Aorta (tissue), 5 donors: ENCODE measurements around the gene MRPL49. TPM values are rescaled to one million over a fixed set of nuclear protein-coding genes. Genes with fewer than 3 reads are reported as not detected.

Experiments
- ATAC-seq: fragments of 200-7000 bp; cut with Tn5 transposase; one replicate; pipeline ENCODE4 v1.9.1; 2022; ENCODE audit warnings: moderate library complexity; ENCODE audit not compliant: low FRiP score
- DNase-seq, 2 donors: peaks; one replicate each; pipeline ENCODE4 v3.0.0-alpha.2; 2020
- H3K27ac ChIP-seq, 2 donors: one replicate each; pipeline ENCODE4 v1.5.1; 2013; ENCODE audit warnings: low read length in 2 of 2, mild to moderate bottlenecking in 2 of 2, moderate library complexity in 2 of 2, control low read depth in 1 of 2, inconsistent platforms in 1 of 2, low read depth in 1 of 2
- H3K27me3 ChIP-seq, 2 donors: one replicate each; pipeline ENCODE4 v1.6.1; 2013; ENCODE audit warnings: control low read depth in 1 of 2, low read length in 1 of 2, mild to moderate bottlenecking in 1 of 2, moderate library complexity in 1 of 2; ENCODE audit not compliant: insufficient read depth in 2 of 2, control insufficient read depth in 1 of 2
- H3K36me3 ChIP-seq, 2 donors: one replicate each; pipeline ENCODE4 v1.6.1; 2013; ENCODE audit warnings: control low read depth in 1 of 2, low read length in 1 of 2, mild to moderate bottlenecking in 1 of 2; ENCODE audit not compliant: insufficient read depth in 2 of 2, control insufficient read depth in 1 of 2
- H3K4me1 ChIP-seq, 2 donors: one replicate each; pipeline ENCODE4 v1.6.1; 2013; ENCODE audit warnings: low read length in 2 of 2, control low read depth in 1 of 2, mild to moderate bottlenecking in 1 of 2, moderate library complexity in 1 of 2; ENCODE audit not compliant: insufficient read depth in 2 of 2, control insufficient read depth in 1 of 2
- H3K4me3 ChIP-seq, 2 donors: one replicate each; pipeline ENCODE4 v1.5.1; 2013; ENCODE audit warnings: low read length in 2 of 2, control low read depth in 1 of 2, mild to moderate bottlenecking in 1 of 2
- H3K9me3 ChIP-seq: one replicate; pipeline ENCODE4 v1.6.1; 2013; ENCODE audit warnings: mild to moderate bottlenecking, low read length; ENCODE audit not compliant: control insufficient read depth
- WGBS, 2 donors: extraction: QIAGEN DNeasy Blood & Tissue Kit; methylation state at CpG; one replicate each; pipeline ENCODE4 v1.1.7; 2013; 5-methylcytosine and 5-hydroxymethylcytosine counted together
- intact Hi-C, 2 donors: fragments of 100-400 bp; cut with DNase I; formaldehyde crosslinking; loops; one replicate each; pipeline versions ENCODE4 v1.14.2 to v1.15.0; 2022
- polyA plus RNA-seq, 2 donors: library from polyadenylated mRNA; stranded (reverse); fragments of 200-250 nt; gene quantifications; one replicate each; pipeline ENCODE4 v1.2.3, GENCODE V29; 2013
- total RNA-seq, 2 donors: library from RNA; stranded (reverse); fragmentation: NEBNext Ultra II Directional; extraction: Animal tissue kit (Norgen Biotek cat#: 25700); gene quantifications; one replicate each; pipeline ENCODE4 v1.2.1, GENCODE V29; 2021
- donor health status: healthy with polysubstance abuse.
- donor health status: Bipolar disorder and iron deficiency.
- donor health status: DM: no; HTN: no; CAD: no.
- donor health status: DM: no; HTN: no; CAD: no.
- donor health status: DM: yes; HTN: yes; CAD: no.

Gene MRPL49
- total and polyA plus RNA-seq, 4 donors = 35.0 to 52.2 (median 40.7) TPM

GRCh38 chr11:65095974-65096806, 25.9 kb upstream of the MRPL49 start, which contains the start of gene VPS51:
Gene VPS51 (plus strand): TSS chr11:65096214. CDS start chr11:65096251, 37 bp downstream.
- Histone ChIP-seq H3K4me1 (no peaks in the 10 kb centered on the region), H3K9me3 (no peaks in the 10 kb centered on the region), H3K27ac (peak within 1 kb of the TSS; percentile 41 to 80), H3K27me3 (no peaks in the 10 kb centered on the region), H3K4me3 (peak within 1 kb of the TSS; percentile 78 to 98), H3K36me3 (no peaks in the 10 kb centered on the region)
- intact Hi-C loops = loop anchor here in 1 of 2 donors (5.0 kb wide), 1 partner anchor 54 kb away; the partner anchor contains the start of gene SAC3D1
- WGBS, 2 donors = 0 to 1% methylated on average over 49 to 52 of the region's 52 CpGs
- ATAC-seq = peak; percentile 96
- peak; percentile 93 for DNase-seq

GRCh38 chr11:65096926-65097325, 25.2 kb upstream of the MRPL49 start:
- H3K9me3 ChIP-seq = no peaks in the 10 kb centered on the region
- intact Hi-C loops = loop anchor here in 1 of 2 donors (5.0 kb wide), 1 partner anchor 55 kb away; the partner anchor contains the start of gene SAC3D1
- H3K4me3 ChIP-seq = peak overlapping the region; percentile 78 to 98
- 30 to 32% methylated on average over 8 of the region's 8 CpGs for WGBS, 2 donors
- DNase-seq (no peak), ATAC-seq (no peak)
- H3K27ac ChIP-seq = no peak overlapping the region
- no peaks in the 10 kb centered on the region for H3K27me3 ChIP-seq
- no peaks in the 10 kb centered on the region for H3K36me3 ChIP-seq
- no peaks in the 10 kb centered on the region for H3K4me1 ChIP-seq

GRCh38 chr11:65100674-65101350, 21.3 kb upstream of the MRPL49 start:
- no peaks in the 10 kb centered on the region for H3K9me3 ChIP-seq
- H3K4me3 ChIP-seq = no peak overlapping the region
- DNase-seq = no peak
- 80 to 82% methylated on average over 6 of the region's 6 CpGs for WGBS, 2 donors
- H3K27ac ChIP-seq = no peak overlapping the region
- intact Hi-C loops = no loop called here
- no peaks in the 10 kb centered on the region for H3K36me3 ChIP-seq
- ATAC-seq = no peak
- H3K4me1 ChIP-seq = no peaks in the 10 kb centered on the region
- no peaks in the 10 kb centered on the region for H3K27me3 ChIP-seq

DNA sequence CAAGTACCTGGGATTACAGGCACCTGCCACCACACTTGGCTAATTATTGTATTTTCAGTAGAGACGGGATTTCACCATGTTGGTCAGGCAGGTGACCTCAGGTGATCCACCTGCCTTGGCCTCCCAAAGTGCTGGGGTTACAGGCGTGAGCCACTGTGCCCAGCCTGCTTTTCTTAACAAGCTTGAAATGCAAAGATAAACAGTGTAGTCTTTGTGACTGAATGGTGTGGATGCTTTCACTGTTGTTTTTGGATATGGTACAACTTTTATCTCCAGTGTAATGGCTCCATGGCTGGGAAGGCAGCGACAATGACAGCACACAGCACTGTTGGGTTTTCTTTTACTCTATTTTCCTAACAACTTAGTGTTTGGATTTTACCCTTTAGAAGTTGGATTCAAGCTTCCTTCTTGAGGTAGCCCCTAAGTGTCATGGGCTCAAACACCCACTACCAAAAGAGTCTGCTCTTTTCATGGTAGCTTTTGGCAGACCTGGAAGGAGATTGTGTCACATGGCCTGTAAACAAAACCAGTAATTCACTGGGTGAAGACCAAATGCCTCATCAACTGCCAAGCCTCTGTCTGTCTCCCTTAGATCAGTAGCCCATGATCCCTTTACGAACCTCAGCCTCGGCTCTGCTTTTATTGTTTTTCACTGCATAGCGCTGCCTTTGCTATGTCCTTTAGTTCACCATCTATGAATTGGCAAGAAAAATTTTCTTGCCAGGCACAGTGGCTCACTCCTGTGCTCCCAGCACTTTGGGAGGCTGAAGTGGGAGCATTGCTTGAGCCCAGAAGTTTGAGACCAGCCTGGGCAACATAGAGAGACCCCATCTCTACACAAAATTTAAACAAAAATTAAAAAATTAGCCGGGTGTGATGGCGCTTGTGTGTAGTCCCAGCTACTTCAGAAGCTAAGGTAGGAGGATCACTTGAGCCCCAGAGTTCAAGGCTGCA, 19.7 kb upstream of the MRPL49 start:
- H3K27me3 ChIP-seq = no peaks in the 10 kb centered on the region
- no peak overlapping the region for H3K4me3 ChIP-seq
- peak; percentile 62 for ATAC-seq
- no peak for DNase-seq
- H3K9me3 ChIP-seq = no peaks in the 10 kb centered on the region
- no peaks in the 10 kb centered on the region for H3K36me3 ChIP-seq
- 36 to 41% methylated on average over 8 of the region's 8 CpGs for WGBS, 2 donors
- H3K4me1 ChIP-seq = no peaks in the 10 kb centered on the region
- intact Hi-C loops = no loop called here
- H3K27ac ChIP-seq = peak overlapping the region in 1 of 2 donors; percentile 53

DNA sequence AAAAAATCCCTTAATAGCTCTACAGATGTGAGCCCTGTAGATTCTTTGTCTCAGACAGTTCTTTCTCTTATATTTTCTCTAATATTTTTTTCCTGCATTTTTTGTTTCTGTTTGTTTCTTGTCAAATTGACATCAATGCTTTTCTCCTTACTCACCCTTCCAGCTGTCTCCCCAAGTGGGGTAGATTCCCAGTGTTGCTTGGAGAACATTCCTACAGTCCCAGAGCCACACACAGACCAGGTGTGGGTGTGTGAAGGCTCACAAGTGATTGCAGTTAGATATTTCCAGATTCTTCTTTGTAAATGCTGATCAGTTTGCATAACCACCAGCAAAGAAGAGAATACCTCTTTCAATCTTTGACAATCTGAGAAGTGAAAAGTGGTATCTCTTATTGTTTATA, 18.6 kb upstream of the MRPL49 start:
- Histone ChIP-seq H3K27me3 (no peaks in the 10 kb centered on the region), H3K27ac (no peak overlapping the region), H3K4me3 (no peak overlapping the region), H3K4me1 (no peaks in the 10 kb centered on the region), H3K36me3 (peaks cover 0 to 4% of the 10 kb centered on the region in 2 donors), H3K9me3 (no peaks in the 10 kb centered on the region)
- ATAC-seq = no peak
- no peak for DNase-seq
- intact Hi-C loops = no loop called here

GRCh38 chr11:65104628-65105027, 17.5 kb upstream of the MRPL49 start:
- Histone ChIP-seq H3K9me3 (no peaks in the 10 kb centered on the region), H3K4me1 (no peaks in the 10 kb centered on the region), H3K27ac (no peak overlapping the region), H3K4me3 (no peak overlapping the region), H3K27me3 (no peaks in the 10 kb centered on the region), H3K36me3 (peaks cover 0 to 4% of the 10 kb centered on the region in 2 donors)
- ATAC-seq = no peak
- intact Hi-C loops = no loop called here
- 78 to 79% methylated on average over 4 of the region's 4 CpGs for WGBS, 2 donors
- no peak for DNase-seq

GRCh38 chr11:65107078-65107477, 15.0 kb upstream of the MRPL49 start:
- H3K27ac ChIP-seq = no peak overlapping the region
- DNase-seq = no peak
- no peak overlapping the region for H3K4me3 ChIP-seq
- H3K9me3 ChIP-seq = no peaks in the 10 kb centered on the region
- no peak for ATAC-seq
- intact Hi-C loops = no loop called here
- peaks cover 0 to 4% of the 10 kb centered on the region in 2 donors for H3K36me3 ChIP-seq
- H3K4me1 ChIP-seq = no peaks in the 10 kb centered on the region
- WGBS, 2 donors = 93 to 96% methylated on average over 14 to 15 of the region's 15 CpGs
- H3K27me3 ChIP-seq = no peaks in the 10 kb centered on the region

DNA sequence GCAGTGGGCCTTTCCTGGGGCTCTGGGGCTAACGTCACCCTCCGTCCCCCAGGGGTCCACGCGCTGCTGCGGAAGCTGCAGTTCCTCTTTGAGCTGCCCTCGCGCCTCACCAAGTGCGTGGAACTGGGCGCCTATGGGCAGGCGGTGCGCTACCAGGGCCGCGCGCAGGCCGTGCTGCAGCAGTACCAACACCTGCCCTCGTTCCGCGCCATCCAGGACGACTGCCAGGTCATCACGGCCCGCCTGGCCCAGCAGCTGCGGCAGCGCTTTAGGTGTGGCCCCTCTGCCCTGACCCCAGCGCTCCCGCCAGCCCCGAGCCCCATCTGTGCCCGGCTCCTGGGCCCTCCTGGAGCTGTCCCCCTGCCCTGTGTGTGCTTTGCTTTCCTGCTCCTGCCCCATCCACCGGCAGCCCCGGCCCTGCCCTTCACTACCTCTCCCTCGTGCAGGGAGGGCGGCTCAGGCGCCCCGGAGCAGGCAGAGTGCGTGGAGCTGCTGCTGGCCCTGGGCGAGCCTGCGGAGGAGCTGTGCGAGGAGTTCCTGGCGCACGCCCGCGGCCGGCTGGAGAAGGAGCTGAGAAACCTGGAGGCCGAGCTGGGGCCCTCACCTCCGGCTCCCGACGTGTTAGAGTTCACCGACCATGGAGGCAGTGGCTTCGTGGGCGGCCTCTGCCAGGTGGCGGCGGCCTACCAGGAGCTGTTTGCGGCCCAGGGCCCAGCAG, 14.2 kb upstream of the MRPL49 start:
- DNase-seq (no peak), ATAC-seq (no peak)
- H3K36me3 ChIP-seq = peaks cover 0 to 4% of the 10 kb centered on the region in 2 donors
- no peaks in the 10 kb centered on the region for H3K27me3 ChIP-seq
- intact Hi-C loops = no loop called here
- no peak overlapping the region for H3K27ac ChIP-seq
- WGBS, 2 donors = 92 to 94% methylated on average over 50 to 52 of the region's 52 CpGs
- H3K9me3 ChIP-seq = no peaks in the 10 kb centered on the region
- H3K4me3 ChIP-seq = no peak overlapping the region
- H3K4me1 ChIP-seq = no peaks in the 10 kb centered on the region
